Daoy (cell line): Measurements from ENCODE around the gene SPDYE6. TPM values are rescaled to one million over a fixed set of nuclear protein-coding genes. Genes with fewer than 3 reads are reported as not detected.
"Not testable (repeated sequence)": the region's sequence is repeated elsewhere in the genome, so short reads cannot be mapped to it uniquely, and the experiment has no call there.

Experiments used
- DNase-seq: peaks from one replicate; pipeline ENCODE4 v3.0.0-alpha.2; 2015; ENCODE audit warnings: low read depth
- total RNA-seq: library from RNA; depleted of rRNA; stranded (reverse); fragments of >200 nt; shearing (Covaris generic); gene quantifications from 2 replicates; pipeline ENCODE4 v1.2.3, GENCODE V29; 2014

Gene SPDYE6
- total RNA-seq, 1 experiment from 2014 or later, result not detected

GRCh38 chr7:102318482-102318971 lies 37.7 kb downstream of the SPDYE6 start:
- peak; percentile 71 for DNase-seq

- no peak for DNase-seq
Observed at GRCh38 chr7:102317231-102318059, 38.8 kb downstream of the SPDYE6 start.

DNA sequence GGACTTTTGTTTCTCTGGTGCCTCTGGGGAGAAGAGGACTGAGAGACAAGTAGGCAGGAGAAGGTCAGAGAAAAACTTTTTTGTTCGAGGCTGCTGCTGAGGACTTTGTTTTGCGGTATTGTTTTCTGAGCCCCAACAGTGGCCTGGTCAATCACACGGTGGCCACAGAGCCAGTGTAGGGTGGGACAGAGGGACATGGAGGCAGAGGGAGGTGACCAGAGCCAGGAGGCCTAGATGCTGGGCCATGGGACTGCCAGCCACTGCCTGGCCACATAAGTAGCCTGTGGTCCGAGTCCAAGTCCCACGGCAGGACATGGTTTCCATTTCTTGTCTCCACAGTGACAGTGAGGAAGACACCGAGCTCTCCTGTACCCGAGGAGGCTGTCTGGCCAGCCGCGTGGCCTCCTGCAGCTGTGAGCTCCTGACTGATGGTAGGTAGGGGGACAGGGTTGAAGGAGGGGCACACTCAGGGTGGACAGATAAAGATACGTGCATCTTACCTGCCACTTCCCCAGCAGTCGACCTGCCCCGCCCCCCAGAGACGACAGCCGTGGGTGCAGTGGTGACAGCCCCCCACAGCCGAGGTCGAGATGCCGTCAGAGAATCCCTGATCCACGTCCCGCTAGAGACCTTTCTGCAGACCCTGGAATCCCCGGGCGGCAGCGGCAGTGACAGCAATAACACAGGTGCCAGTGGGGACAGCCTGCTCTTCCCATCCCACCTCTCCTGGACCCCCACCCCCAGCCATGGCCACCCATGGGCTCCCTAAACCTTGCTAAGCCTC lies 42.1 kb downstream of the SPDYE6 start:
- DNase-seq, result no peak

- DNase-seq, result no peak
Observed at GRCh38 chr7:102312317-102312716, 43.9 kb downstream of the SPDYE6 start.

DNA sequence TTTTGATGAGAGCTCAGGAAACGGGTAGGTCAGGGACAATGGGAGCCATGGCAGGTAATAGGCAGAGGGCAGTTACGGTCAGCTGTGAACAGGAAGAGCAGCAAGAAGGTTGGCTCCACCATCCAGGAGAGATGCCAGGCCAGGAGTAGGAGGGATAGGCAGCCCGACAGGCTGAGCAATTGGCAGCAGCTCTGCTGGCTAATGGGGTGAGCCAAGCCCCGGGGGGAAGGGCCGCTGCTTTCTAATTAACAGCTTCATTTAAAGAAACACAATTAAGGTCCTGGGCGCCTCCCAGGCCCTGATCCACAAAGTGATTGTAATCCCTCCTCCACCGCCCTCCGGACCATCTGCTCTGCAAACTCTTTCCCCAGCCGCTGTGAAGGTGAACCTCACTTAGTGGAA lies 45.8 kb downstream of the SPDYE6 start:
- no peak for DNase-seq

DNA sequence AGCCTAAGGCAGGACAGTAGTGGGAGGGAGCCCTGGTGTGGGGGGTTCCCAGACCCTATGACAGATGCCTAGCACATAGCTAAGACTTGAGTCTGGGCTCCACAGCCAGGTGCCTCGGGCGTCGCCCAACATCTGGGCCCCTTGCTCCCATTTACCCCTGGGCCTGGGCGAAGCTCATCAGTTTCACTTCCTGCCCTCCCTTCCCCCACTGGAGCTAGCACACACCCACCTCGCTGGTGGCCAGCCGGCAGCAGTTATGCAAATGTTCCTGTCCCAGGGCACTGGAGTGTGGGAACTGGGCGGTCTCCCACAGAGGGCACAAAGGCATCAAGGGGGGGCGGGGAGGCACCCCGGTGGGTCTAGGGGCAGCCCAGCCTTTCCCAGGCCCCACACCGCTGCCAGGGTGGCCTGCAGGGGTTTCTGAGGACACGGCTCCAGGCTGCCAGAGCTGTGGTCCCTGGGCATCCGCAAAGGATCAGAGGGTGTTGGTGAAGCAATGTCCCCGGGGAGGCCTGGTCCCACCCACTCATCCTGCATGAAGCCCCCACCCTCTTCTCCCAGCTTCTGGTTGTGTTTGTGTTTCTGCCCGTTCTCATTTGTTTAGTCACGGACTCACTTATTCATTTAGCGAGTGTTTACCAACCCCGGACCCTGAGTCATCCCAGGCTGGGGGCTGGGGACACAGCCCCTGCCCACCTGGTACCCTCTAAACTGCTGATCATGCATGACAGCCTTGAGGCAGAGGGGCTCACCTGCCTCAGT lies 49.1 kb downstream of the SPDYE6 start:
- peak; percentile 94 for DNase-seq

DNA sequence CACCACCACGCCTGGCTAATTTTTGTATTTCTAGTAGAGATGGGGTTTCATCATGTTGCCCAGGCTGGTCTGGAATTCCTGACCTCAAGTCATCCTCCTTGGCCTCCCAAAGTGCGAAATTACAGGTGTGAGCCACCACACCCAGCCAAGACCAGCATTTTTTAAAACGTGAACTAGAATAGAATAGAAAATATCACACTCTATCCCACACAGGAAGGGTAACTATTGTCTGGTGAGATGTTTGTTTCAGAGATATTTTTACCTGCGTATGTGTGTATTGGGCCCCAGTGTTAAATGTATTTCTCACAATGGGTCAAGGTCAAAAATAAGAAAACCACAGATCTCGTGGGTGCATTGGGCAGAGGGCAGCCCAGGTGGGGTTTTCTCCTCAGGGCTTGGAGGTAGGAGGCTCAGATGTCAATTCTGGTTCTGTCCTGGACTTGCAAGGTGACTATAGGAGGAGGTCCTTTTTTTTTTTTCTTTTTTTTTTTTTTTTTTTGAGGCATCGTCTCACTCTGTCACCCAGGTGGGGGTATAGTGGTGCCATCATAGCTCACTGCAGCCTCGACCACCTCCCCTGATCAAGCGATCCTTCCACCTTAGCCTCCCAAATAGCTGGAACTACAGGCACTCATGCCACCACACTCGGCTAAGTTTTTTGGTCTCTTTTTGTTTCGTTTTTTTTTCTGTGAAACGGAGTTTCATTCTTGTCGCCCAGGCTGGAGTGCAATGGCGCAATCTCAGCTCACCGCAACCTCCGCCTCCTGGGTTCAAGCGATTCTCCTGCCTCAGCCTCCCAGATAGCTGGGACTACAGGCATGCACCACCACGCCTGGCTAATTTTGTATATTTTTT lies 50.6 kb downstream of the SPDYE6 start:
- no peak for DNase-seq

- DNase-seq, result no peak
Observed at GRCh38 chr7:102304668-102305067, 51.6 kb downstream of the SPDYE6 start.

DNA sequence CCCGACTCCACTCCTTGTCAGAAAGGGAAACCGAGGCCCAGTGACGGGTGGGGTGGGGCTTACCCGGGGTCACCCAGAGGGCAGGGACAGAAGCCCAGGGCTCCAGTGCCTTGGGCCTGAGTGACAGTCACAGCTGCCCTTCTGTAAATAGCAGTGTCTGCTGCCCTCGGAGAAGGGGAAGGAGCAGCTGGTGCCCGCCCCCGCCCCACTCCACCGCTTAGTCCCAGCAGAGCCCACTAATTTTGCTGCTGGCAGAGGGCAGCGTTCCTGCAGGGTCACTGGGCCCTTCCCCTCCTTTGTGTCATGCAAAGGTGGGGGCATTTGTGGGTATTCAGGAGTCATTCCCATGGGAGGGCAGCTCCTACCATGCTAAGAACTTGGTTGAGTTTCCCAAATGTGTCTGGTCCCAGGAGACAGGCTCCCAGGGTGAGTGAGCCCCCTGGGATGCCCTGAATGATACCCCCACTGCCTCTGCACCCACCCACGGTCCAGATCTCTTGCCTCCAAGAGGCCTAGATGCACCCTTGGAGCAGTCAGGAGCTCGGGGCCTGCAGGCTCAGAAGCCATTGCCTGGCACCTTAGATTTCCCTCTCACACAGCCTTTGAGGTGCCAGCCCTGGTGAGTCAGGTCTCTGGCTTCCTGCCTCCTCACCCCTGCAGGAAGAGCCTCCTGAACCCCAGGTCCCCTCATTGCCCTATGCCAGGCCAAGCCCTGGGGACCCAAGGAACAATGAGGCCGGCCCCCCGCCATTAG lies 52.4 kb downstream of the SPDYE6 start:
- DNase-seq, result no peak

DNA sequence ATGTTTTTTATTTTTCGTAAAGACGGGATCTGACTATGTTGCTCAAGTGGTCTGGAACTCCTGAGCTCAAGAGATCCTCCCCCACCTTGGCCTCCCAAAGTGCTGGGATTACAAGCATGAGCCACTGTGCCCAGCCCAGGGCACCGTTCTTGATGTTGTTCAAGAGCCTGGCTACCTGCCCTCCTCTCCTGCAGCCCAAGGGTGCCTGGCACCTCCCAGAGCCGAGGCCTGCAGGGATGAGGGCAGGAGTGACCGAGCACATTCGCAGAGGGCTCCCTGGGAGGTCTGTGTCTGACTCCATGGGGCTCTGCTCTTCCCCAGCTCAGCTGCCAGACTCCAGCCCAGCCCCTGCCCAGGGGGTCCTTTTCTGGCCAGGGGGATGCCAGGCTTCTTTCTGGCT lies 54.2 kb downstream of the SPDYE6 start:
- no peak for DNase-seq

- not testable (repeated sequence) for DNase-seq
Observed at GRCh38 chr7:102301367-102301766, 54.9 kb downstream of the SPDYE6 start.

GRCh38 chr7:102300643-102301221 lies 55.5 kb downstream of the SPDYE6 start:
- DNase-seq, result no peak

GRCh38 chr7:102297487-102298218 lies 58.6 kb downstream of the SPDYE6 start:
- DNase-seq, result no peak

GRCh38 chr7:102296514-102296913 lies 59.7 kb downstream of the SPDYE6 start:
- DNase-seq, result no peak

GRCh38 chr7:102296179-102296438 lies 60.1 kb downstream of the SPDYE6 start:
- DNase-seq, result no peak
